Activated CD4-positive, CD25-positive, alpha-beta regulatory T cell treated with anti-CD3 and anti-CD28 coated beads, Interleukin-2, amount 50 U/mL, for 72 hours (primary cell): ENCODE results near the gene PCDHGA8.
"Not testable (repeated sequence)": the region's sequence is repeated elsewhere in the genome, so short reads cannot be mapped to it uniquely, and the experiment has no call there.

Experiments
- DNase-seq: peaks from one replicate; pipeline ENCODE4 v3.0.0; 2021

Gene PCDHGA8

GRCh38 chr5:141392429-141393198, at the start of gene PCDHGA8:
TSS of gene PCDHGA8 (plus strand) at chr5:141392633. CDS start at chr5:141392814, 181 bp downstream.
- no peak for DNase-seq

GRCh38 chr5:141342773-141343172, 49.7 kb upstream of the PCDHGA8 start:
- no peak for DNase-seq

- no peak for DNase-seq
Observed at GRCh38 chr5:141343242-141343952, 49.0 kb upstream of the PCDHGA8 start, which contains the start of gene PCDHGA3. TSS of gene PCDHGA3 (plus strand) at chr5:141343829. CDS start at chr5:141344034, 205 bp downstream.

GRCh38 chr5:141343953-141344463, 48.4 kb upstream of the PCDHGA8 start:
- DNase-seq: no peak

GRCh38 chr5:141345327-141345726, 47.1 kb upstream of the PCDHGA8 start:
- DNase-seq: no peak

GRCh38 chr5:141346017-141346416, 46.4 kb upstream of the PCDHGA8 start:
- DNase-seq: not testable (repeated sequence)

GRCh38 chr5:141349917-141350619, 42.4 kb upstream of the PCDHGA8 start, which contains the start of gene PCDHGB1:
TSS of gene PCDHGB1 (plus strand) at chr5:141350099. CDS start at chr5:141350261, 162 bp downstream.
- DNase-seq: no peak

- DNase-seq: no peak
Observed at GRCh38 chr5:141351591-141351990, 40.8 kb upstream of the PCDHGA8 start.

GRCh38 chr5:141354900-141355469, 37.4 kb upstream of the PCDHGA8 start, which contains the start of gene PCDHGA4:
TSS of gene PCDHGA4 (plus strand) at chr5:141355021. CDS start at chr5:141355108, 87 bp downstream.
- no peak for DNase-seq

GRCh38 chr5:141355641-141356040, 36.8 kb upstream of the PCDHGA8 start:
- DNase-seq: no peak

GRCh38 chr5:141356133-141356532, 36.3 kb upstream of the PCDHGA8 start:
- no peak for DNase-seq

GRCh38 chr5:141356950-141357349, 35.5 kb upstream of the PCDHGA8 start:
- no peak for DNase-seq

- no peak for DNase-seq
Observed at GRCh38 chr5:141359790-141360426, 32.5 kb upstream of the PCDHGA8 start, which contains the start of gene PCDHGB2. TSS of gene PCDHGB2 (plus strand) at chr5:141359994. CDS start at chr5:141360136, 142 bp downstream.

GRCh38 chr5:141360685-141361084, 31.7 kb upstream of the PCDHGA8 start:
- DNase-seq: no peak

GRCh38 chr5:141362719-141363118, 29.7 kb upstream of the PCDHGA8 start:
- DNase-seq: no peak

- no peak for DNase-seq
Observed at GRCh38 chr5:141363952-141364660, 28.3 kb upstream of the PCDHGA8 start, which contains the start of gene PCDHGA5. TSS of gene PCDHGA5 (plus strand) at chr5:141364162. CDS start at chr5:141364331, 169 bp downstream.

GRCh38 chr5:141366016-141366896, 26.2 kb upstream of the PCDHGA8 start:
- DNase-seq: no peak

GRCh38 chr5:141369994-141370848, 22.2 kb upstream of the PCDHGA8 start, which contains the start of gene PCDHGB3:
TSS of gene PCDHGB3 (plus strand) at chr5:141370242. CDS start at chr5:141370395, 153 bp downstream.
- DNase-seq: no peak
